UCSD-AML1 (cell line): Measurements from ENCODE around the gene GUCA2A.

Experiments
- DNase-seq: peaks from one replicate; lab custom pipeline; 2025; ENCODE audit not compliant: unreplicated experiment; lab: John Stamatoyannopoulos, UW

Gene GUCA2A

DNA sequence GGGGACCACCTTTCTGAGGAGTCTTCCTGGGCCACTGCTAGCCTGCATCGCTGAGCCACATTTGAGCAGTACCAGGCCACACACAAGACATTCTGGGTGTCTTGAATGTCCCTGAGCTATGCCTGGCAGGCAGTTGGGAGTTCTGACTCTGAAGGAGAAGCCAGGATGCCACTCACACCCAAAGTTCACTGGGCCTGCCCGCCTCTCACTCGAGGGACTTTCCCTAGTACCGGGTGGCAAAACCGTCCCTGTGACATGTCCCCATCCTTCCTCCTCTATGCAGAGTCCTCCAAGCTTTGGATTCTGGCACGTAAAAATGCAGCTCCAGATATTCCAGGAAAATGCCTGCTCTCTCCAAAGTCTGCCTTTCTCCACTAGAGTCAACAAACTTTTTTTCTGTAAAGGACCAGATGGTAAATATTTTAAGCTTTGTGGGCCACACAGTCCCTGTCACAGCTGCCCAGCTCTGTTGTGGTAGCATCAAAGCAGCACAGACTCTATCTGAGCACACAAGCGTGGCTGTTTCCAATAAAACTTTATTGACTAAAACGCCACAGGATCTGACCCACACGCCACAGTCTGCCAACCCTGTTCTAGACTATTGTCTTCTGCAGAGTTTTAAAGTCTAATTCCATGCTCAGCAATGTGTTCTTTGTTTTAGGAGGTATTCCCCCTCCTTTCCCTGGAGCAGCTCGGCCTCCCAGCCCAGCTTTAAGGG is 30.6 kb downstream of the GUCA2A start:
- DNase-seq, result no peak

DNA sequence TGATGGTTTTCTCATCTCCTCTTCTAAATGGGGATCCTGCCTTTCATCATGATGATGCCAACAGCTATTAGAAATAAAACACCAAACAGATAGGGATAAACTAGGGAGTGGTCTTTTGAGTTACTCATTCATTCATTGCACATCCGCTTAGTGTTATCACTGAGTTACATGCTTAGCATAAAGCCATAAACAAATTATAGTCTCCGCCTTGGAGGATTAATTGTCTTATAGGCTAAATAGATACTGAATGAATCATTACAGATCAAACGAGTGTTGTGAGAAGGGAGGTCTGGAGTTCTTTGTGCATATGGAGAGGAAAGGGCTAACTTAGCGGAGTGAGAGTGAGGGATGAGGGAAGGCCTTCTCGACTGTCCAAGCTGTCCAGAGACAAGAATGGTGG is 31.2 kb downstream of the GUCA2A start:
- DNase-seq, result no peak

GRCh38 chr1:42130061-42130660 is 34.4 kb downstream of the GUCA2A start:
- no peak for DNase-seq

DNA sequence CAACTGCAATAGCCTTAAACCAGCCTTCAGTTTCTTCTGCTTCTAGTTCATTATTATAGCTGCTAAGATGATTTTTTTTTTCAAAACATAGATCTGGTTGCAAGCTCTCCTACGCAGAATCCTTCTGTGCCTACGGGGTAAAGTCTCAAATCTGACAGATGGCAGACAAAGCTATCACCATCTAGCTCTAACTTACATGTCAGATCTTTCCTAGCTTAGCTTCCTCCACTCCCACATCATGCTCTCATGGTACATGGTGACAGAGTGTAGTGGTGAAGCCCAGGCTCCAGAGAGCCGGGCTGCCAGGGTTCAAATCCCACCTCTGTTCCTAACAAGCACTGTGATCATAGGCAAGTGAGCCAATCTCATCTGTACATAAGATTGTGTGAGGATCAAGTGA is 35.6 kb downstream of the GUCA2A start:
- DNase-seq, result no peak

DNA sequence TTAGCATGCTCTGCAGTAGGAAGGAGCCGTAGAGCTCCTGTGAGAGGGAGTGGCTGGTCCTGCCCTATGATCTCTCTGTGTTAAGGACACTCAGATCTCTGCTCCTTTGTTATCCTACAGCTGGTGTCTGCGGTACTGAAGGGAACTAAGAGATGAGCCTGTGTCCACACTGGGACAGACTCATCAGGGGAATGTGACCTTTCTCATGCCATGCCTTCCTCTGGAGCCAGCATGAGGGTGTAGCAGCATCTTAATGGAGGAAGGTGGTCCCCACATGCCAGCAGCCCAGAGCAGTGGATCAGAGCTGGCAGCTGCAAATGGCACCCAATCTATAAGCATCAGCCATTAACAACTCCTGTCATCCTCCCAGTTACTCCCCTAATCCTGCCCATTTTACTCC is 36.0 kb downstream of the GUCA2A start:
- no peak for DNase-seq

GRCh38 chr1:42127767-42128166 is 36.8 kb downstream of the GUCA2A start:
- no peak for DNase-seq

- DNase-seq, result no peak
Measured at GRCh38 chr1:42125552-42125951, 39.0 kb downstream of the GUCA2A start.

GRCh38 chr1:42122408-42122807 is 42.1 kb downstream of the GUCA2A start:
- DNase-seq, result no peak

- DNase-seq, result no peak
Measured at GRCh38 chr1:42118125-42118524, 46.4 kb downstream of the GUCA2A start.

GRCh38 chr1:42117214-42117613 is 47.3 kb downstream of the GUCA2A start:
- no peak for DNase-seq

DNA sequence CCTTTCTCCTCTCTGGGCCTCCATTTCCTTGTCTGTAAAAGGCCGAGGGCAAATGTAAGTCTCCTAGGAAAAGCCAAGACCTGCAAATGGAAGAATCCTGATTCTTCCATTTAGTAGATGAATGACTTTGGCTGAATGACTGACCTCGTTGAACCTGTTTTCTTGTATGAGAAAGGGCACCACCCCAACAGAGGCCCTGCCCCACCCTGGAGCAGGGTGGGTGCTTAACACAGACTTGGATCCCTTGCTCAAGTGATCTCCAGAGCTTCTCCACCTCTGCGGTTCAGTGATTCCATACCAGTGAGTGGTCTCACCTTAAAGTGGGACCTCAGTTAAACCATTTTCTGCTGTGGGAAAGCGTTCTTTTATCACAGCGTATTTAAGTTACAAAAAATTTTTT is 50.3 kb downstream of the GUCA2A start:
- DNase-seq, result no peak
